LNCaP clone FGC (cell line): ENCODE results near the gene PRRT4.

Source experiments
- DNase-seq: peaks from one replicate; pipeline ENCODE4 v3.0.0-alpha.2; 2011; ENCODE audit warnings: low read depth
- H3K4me3 ChIP-seq: 2 replicates; pipeline ENCODE4 v1.5.1; 2011; ENCODE audit warnings: mild to moderate bottlenecking, low read depth, low read length, control low read depth
- TF ChIP-seq, protein P1 (sequence below): IDR thresholded peaks from 2 replicates; pipeline ENCODE4 v1.5.1; 2012; ENCODE audit warnings: mild to moderate bottlenecking; ENCODE audit not compliant: control insufficient read depth, insufficient read depth; ENCODE audit errors: extremely low read depth

PRRT4 gene

DNA sequence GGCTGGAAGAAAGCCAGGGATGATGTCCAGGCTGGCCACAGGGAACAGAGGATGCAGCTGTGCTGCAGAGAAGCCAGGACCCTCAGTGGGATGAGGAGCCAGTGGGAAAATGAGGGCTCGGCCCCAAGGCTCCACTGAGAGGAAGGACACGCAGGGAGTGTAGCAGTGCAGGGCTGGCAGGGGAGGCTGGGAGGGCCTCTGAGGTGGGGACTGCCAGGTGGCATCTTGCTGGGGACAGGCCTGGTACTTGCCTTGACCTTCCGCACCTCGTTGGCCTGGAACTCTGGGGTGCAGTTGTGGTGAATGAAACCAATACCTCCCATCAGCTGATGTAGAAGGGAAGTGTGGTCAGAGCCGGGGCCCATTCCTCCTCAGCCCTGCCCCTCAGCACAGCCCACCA is 39.1 kb upstream of the PRRT4 start:
- TF ChIP-seq, protein P1, sequence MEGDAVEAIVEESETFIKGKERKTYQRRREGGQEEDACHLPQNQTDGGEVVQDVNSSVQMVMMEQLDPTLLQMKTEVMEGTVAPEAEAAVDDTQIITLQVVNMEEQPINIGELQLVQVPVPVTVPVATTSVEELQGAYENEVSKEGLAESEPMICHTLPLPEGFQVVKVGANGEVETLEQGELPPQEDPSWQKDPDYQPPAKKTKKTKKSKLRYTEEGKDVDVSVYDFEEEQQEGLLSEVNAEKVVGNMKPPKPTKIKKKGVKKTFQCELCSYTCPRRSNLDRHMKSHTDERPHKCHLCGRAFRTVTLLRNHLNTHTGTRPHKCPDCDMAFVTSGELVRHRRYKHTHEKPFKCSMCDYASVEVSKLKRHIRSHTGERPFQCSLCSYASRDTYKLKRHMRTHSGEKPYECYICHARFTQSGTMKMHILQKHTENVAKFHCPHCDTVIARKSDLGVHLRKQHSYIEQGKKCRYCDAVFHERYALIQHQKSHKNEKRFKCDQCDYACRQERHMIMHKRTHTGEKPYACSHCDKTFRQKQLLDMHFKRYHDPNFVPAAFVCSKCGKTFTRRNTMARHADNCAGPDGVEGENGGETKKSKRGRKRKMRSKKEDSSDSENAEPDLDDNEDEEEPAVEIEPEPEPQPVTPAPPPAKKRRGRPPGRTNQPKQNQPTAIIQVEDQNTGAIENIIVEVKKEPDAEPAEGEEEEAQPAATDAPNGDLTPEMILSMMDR: no peak
- no peak for DNase-seq
- H3K4me3 ChIP-seq: no peak overlapping the region

DNA sequence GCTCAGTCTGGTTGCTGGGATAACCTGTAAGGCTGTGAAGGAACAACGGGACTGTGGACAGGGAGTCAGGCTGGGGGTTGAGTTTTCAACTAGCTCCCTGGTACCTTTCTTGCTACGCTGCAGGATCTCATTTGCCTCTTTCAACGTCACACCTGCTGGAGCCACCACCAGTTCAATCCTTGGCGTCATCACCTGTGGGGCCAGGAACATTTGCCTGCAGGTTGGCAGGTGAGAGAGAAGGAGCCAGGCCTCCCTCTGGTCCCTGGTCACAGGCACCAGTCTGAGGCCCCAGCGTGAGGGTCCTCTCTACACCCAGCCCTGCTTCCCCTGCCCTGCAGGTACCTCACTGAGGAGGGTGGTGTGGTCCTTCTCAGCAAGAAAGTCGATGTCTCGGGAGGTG is 38.5 kb upstream of the PRRT4 start:
- TF ChIP-seq, protein P1: no peak
- DNase-seq: no peak
- no peak overlapping the region for H3K4me3 ChIP-seq

DNA sequence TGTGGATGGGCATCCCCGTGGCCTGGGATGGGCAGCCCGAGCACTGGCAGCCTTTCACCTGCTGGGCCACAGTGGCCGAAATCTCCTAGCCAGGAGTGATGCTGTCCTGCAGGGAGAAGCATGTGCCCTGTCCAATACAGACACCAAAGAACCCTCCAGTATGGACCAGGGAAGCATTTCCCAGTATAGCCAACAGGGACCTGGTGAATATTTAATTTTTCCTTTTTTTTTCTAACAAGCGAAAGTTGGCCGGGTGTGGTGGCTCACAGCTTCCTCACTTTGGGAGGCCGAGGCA is 37.3 kb upstream of the PRRT4 start:
- TF ChIP-seq, protein P1: no peak
- H3K4me3 ChIP-seq: no peak overlapping the region
- no peak for DNase-seq

DNA sequence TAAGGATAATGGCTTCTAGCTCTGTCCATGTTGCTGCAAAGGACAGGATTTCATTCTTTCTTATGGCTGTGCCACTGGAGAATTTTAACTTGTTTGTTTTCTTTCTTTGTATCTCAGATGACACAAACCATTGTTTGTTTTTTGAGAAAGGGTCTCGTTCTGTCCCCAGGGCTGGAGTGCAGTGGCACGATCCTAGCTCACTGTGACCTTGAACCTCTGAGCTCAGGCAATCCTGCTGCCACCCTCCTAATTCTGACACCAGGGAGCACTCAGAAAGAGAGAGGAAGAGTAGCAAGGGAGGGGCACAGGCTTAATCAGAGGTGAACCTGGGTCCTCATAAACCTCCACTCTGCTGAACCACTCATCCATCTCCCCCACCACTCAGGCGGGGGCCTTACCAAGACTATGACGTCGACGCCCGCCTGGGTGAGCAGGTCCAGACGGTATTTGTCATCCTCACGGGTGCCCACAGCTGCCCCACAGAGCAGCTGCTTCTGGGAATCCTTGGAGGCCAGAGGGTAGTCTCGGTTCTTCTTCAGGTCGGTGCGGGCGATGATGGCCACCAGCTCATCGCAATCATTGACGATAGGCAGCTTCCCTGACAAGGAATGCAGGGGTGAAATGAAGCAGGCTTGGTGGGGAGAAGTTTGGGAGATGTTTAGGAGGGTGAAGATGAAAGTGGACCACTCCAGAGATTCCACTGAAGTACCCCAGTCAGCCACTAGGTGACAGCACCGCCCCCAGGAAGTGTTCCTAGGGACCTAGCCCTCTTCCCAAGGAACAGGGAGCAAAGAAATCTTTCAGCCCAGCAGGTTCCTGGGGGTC is 36.7 kb upstream of the PRRT4 start:
- TF ChIP-seq, protein P1: peak; percentile 78
- DNase-seq: no peak
- no peak overlapping the region for H3K4me3 ChIP-seq

DNA sequence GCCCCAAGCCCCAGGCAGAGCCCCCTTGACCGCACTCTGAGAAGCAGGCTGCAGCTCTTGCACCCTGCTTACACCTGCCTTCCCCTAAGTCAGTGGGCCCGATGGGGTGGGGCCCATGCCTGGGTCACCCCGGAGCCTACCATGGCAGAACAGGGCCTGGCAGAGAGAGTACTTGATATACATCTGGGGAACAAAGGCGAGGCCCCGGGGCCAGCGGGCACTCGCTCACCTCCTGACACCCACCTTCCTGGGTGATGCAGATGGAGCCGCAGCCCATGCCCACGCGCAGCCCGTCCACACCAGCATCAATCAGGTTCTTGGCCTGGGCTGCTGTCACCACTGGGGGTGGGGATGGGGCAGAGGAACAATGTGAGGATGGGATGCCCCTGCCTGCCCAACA is 34.9 kb upstream of the PRRT4 start:
- TF ChIP-seq, protein P1: no peak
- DNase-seq: no peak
- no peak overlapping the region for H3K4me3 ChIP-seq

DNA sequence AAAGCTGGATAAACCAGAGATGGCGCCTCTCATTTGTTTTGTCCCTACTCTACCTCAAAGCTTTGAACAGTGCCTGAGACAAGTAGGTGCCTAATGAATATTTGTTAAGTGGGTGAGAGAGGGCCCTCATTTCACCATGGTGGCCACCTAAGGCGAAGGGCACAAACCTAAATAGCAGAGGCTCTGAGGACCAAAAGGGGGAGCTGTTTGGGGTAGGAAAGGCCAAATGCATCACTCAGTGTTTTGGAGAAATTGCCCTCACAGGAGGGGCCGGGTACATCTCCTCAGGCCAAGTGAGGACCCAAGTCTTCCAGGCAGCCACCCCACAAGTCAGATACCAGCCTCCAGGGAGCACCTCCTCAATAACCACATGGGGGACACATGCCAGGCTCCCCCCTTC is 34.3 kb upstream of the PRRT4 start:
- DNase-seq: no peak
- TF ChIP-seq, protein P1: no peak
- no peak overlapping the region for H3K4me3 ChIP-seq

DNA sequence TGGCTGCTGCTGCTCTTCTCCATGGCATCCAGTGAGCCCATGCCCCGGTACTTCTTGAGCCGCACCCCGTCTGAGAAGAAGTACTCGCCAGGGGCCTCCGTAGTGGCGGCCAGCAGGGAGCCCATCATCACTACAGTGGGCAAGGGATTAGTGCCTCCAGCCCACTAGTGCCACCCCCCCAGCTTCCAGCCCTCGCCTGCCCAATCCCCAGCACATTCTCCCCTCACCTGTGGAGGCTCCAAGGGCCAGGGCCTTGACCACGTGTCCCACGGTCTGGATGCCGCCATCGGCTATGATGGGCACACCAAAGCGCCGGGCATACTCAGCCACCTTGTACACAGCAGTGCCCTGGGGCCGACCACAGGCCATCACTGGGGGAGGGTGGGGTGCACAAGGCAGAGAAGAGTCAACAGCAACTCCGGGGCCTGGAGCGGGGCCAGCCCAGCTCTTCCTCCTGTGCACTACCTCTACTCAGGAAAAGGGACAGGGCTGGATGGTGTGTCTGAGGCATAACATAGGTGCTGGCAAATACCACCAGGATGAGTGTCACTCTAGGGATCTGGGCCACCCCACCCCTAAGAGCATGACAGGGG is 33.5 kb upstream of the PRRT4 start:
- no peak for DNase-seq
- no peak overlapping the region for H3K4me3 ChIP-seq
- TF ChIP-seq, protein P1: no peak
